Limb (tissue), 2 donors: Measurements from ENCODE around the gene KRT3.

Source experiments
- DNase-seq, 2 donors: peaks; one replicate each; pipeline ENCODE4 v3.0.0-alpha.2; 2016; ENCODE audit errors: extremely low spot score in 2 of 2

The KRT3 gene

DNA sequence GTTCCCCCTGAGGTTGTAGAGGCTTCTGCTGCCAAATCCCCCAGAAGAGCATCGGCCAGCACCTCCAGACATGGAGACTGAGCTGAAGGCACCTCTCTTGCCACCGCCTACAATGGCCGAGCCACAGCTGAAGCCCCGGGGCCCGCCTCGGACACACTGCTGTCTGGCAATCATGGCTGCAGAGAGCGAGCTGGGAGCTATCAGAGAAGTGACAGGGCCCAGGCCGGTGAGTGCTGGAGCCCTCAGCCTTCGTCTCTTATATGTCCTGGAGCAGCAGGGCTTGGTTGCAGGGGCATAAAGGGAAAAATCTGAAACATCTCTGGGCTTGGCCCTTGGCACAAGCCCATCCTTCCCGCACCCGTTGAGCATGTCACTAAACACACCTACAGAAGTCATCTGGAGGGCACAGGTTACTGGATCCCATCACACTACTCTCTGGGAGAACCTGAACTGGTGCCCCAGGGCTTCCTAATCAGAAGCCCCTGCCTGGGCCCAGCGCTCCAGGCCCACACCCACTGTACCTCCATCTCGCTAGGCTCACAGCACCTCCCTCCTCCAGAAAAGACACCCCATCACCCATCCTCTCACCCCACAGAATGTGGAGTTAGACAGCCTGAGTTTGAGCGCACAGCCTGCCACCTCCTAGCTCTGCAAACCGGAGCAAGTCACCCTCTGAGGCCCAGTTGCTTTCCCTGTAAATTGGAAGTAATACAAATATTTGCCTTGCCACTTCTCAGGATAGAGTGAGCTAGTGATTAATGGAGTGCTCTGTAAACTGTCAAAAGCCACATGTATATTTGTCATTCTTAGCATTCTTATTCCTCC, 18.2 kb upstream of the KRT3 start, which contains the start of gene KRT4:
TSS of gene KRT4 (minus strand) at position 232 of the 825 bp plus-strand sequence. CDS start at position 174, 58 bp downstream.
- peak in 1 of 2 donors; percentile 11 for DNase-seq

GRCh38 chr12:52813203-52813819, 17.4 kb upstream of the KRT3 start:
- no peak for DNase-seq

DNA sequence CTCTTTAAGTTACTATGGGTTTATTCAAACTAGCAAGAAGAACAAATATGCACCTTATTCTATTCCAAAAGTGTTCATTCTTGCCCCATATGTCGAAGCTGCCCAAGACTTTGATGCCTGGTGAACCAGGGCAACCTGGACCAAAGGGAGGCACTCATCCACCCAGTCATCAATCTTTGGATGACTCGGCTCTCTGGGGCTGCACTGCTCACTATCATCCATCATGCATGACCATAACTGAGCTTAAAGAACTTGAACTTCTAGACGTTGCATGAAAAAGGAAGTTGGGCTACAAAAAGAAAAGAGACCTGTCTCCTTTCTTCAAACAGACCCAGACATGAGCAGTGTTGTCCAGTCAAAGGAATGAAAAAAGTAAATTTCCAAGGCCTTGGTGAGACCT, 16.8 kb upstream of the KRT3 start:
- no peak for DNase-seq

- no peak for DNase-seq
Observed at GRCh38 chr12:52812073-52812400, 16.1 kb upstream of the KRT3 start.

GRCh38 chr12:52811191-52812072, 15.5 kb upstream of the KRT3 start:
- no peak for DNase-seq

DNA sequence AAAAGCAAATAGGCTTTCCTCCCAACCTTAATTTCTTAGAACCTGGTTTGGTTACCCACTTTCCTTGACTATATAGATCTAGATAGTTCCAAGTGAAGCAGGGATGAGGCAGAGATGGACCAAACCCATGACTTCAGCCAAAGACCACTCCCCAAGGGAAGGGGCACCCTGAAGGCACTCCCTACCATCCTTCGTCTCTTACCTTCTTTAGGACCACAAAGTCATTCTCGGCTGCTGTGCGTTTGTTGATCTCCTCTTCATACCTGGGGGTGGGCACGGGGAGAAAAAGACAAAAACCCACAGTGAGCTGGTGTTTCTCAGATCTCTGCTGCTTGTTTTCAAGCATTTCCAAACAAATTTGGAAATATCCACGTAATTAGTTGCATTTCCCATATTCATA, 14.6 kb upstream of the KRT3 start:
- DNase-seq: no peak

DNA sequence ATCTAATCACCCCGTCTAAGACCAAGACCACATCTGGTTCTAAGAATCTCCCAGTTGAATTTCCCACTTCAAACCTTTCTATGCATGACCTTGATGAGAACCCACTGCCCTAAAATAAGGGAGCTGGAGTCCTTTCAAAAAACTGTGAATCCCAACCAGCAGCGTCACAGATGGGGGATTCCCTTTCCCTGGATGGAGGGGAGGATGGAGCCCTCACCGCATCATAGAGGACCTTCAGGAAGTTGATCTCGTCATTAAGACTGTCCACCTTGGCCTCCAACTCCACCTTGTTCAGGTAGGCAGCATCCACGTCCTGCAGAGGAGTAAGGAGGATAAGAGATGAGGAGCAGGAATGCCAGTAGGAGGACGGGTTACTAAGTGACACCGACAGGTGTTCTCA, 13.2 kb upstream of the KRT3 start:
- DNase-seq: no peak

DNA sequence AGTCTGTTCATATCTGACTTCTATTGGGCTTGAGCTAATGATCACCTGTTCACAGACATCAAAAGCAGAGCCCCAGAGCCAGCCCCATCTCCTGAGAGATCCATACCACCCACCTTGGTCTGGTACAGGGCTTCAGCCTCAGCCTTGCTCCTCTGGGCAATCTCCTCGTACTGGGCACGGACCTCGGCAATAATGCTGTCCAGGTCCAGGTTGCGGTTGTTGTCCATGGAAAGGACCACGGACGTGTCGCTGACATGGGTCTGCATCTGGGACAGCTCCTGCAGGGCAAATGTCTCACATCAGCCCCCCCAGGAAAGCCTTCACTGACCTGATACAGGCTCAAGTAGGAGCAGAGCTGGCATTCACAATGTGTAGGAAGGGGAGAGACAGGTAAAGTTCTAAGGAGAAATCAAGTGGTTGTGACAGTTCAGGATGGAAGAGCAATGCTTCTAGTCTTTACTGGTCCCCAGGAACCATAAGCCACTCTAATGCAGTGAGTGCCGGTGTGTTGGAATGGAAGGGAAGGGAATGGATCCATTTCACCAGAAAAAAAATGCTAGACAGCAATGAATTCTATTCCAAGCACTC, 12.8 kb upstream of the KRT3 start:
- DNase-seq: no peak

DNA sequence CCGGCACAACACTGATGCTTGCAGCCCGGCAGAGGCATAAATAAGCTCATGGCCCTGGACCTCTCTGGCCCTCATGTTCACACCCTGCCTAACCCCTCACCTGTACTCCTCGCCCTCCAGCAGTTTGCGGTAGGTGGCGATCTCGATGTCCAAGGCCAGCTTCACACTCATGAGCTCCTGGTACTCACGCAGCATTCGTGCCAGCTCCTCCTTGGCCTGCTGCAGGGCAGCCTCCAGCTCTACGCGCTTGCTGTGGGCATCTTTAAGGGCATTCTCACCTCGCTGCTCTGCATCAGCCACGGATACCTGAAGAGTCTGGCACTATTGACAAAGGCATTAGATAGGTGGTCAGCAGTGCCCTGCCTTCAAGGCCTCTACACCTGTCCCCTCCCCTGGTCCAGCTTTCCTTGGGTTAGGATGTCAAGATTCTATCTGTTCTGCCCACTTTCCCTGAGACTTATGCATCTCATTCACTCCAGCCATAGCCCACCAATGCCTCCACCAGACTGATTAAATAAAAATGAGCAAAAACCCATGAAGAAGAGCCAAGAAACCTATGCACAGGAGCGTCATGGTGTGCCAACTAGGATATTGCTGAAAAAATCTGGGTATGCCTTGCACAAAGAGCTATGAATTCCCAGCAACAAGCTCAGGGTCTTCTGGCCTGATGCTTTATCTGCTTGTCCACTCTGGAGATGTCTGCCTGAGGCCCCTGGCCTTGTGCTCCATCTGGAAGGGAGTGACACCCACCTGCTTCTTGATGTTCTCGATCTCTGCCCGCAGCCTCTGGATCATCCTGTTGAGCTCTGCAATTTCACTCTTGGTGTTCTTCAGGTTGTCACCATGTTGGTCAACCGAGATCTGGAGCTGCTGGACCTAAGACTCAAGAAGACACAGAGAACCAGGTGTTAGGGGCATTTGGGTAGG, 11.9 kb upstream of the KRT3 start:
- DNase-seq: no peak

GRCh38 chr12:52806821-52807543, 11.1 kb upstream of the KRT3 start:
- DNase-seq: no peak

DNA sequence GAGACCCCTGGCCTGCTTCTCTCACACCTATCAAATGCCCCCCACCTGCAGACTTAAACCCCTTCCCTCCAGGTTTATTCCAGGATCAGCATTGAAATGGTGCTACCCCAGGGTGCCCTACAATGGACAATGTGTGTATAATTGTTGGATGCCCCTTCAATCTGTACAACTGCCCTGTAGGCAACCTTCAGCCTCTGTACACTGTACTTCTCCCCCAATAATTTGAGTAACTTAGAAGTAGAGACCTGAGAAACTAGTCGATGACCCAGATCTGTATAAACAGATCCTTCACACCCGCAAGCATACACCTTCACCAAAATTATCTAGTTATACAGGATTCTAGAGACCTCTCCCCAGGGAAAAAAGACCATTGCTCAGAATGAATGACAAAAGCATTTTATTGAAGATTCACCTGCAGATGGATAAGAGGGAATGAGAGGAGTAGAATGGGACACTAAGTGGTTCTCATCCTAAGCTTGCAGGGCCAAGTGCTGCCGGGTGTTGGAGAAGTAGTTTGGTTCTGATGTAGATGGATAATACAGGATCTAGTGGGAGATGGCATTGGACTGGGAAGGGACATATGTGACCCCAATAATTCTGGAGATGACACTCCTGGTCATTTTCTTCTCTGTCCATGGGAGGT, 10.4 kb upstream of the KRT3 start:
- DNase-seq: no peak

GRCh38 chr12:52805739-52806138, 9.8 kb upstream of the KRT3 start:
- DNase-seq: no peak

DNA sequence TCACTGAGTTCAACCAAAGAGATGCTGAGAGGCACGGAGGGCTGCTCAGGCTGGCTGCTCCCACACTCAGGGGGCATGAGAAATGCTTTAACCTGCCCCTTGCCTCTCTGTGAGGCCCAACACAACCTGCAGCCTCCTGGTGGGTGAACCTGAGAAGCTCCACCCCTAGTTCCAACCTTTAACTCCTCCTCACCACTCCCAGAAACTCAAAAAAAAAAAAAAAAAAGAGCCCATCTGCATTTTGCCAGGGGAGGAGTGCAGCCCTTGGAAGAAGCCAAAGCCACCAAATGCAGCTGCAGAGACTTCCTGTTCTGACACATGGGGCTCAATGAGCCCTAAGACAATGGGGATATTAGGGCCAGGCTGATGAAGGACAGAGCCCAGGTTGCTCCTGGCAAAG, 9.1 kb upstream of the KRT3 start:
- DNase-seq: no peak

GRCh38 chr12:52802442-52802841, 6.5 kb upstream of the KRT3 start:
- no peak for DNase-seq

- DNase-seq: no peak
Observed at GRCh38 chr12:52801773-52802172, 5.9 kb upstream of the KRT3 start.

DNA sequence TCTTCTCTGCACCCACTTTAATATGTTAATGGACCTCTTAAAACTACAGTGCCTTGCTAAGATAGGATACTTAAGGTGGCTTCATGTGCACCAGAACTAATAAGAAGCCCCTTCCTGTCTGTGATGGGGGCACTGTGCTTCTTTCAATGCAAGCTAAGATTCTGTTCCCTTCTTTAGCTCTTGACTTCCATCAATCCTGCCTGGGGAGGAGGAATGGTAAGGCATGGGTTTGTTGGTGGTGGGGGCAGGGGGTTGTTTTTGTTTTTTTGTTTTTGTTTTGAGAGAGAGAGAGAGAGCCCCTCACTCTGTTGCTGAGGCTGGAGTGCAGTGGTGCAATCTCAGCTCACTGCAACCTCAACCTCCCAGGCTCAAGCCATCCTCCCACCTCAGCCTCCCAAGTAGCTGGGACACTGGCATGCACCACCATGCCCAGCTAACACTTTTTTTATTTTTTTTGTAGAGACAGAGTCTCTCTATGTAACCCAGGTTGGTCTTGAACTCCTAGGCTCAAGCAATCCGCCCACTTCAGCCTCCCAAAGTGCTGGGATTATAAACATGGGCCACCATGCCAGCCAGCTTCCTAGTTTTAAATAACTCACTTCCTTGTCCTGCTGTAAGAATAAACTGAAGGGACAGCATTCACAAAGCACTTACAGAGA, 4.5 kb upstream of the KRT3 start:
- DNase-seq: no peak

DNA sequence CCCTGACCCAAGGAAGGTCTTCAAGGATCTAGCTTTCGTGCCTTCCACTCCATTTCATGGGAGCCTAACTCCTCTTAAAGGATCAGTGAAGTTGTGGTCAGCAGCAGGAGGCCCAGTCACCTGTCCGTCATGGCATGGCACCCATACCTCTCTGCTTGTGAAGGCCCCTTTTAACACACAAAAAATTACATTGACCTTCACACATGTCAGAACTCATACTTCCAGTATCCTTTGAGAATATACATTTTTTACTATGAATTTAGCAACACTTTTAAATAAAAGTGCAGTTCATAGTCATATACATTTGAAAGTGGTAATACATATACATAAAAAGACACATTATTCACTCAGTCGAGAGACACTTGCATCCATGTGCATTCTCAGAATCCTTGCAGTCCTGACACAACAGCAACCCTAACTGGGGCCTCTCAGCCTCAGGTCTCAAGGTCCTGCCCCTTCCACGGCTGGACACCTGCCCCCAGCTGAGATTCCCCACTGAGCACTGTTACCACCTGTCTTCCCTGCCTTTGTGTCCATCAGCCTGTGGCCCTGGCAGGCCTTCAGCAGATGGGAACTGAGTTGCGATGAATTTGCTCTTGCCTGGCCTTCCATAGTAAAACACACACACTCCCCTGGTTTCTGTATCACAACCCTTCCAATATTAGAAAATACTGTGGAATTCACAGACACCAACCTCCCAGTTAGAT, 3.7 kb upstream of the KRT3 start:
- DNase-seq: no peak
